Measurements from ENCODE around the gene CCBE1.

DNA sequence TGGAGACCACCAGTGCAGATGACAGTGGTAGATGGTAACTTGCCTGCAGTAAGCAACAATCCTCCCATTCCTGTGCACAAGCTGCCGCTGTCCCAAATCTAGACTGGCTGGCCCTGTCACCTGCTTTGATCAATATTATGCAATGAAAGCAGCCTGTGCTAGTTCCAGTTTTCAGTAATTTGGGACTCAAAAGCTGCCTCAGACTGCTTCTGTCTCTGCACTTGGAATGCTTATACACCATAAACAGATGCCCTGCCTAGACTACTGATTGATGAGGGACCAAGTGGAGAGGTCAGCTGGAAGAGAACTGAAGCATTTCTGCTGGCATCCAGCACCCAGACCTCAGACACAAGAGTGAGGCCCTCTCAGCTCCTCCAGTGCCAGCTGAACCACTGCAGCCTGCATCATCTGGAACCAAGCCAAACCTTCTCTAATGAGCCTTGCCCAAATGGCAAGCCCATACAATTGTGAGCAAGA is 24.9 kb downstream of the CCBE1 start:
- no peak for TF ChIP-seq YY1 (IDR thresholded peaks at IDR 0.05; ENCODE audit: insufficient read depth, insufficient read length)
- no peak for TF ChIP-seq ZNF274 (IDR thresholded peaks at IDR 0.05; ENCODE audit: low read depth, low read length)
- TF ChIP-seq SUZ12 (IDR thresholded peaks at IDR 0.05; ENCODE audit: extremely low read depth, insufficient read depth, insufficient read length) = no peak

All from NT2/D1 (cell line).